Calu3 (cell line): ENCODE data around the gene USP20. TPM values are rescaled to one million over a fixed set of nuclear protein-coding genes. Genes with fewer than 3 reads are reported as not detected.

Experiments used
- BruUV-seq: library from RNA; stranded (reverse); fragments of 400-500 nt; replicated peaks from 2 replicates; lab custom pipeline; 2021; lab: Mats Ljungman, UMichigan
- CTCF ChIA-PET: fragments of 300-600 bp; sonication (Branson Sonifier 250); formaldehyde crosslinking; loops from one replicate; lab custom pipeline; 2022; ENCODE audit warnings: antibody characterized with exemption; lab: Charles Lee
- DNase-seq: peaks from one replicate; pipeline ENCODE4 v3.0.0; 2022
- H3K27ac Mint-ChIP-seq: one replicate; pipeline ENCODE4 v1.8.0; 2022; ENCODE audit warnings: mixed read lengths; ENCODE audit not compliant: unreplicated experiment
- H3K27me3 Mint-ChIP-seq: one replicate; pipeline ENCODE4 v1.8.0; 2022; ENCODE audit warnings: mixed read lengths; ENCODE audit not compliant: unreplicated experiment
- H3K36me3 Mint-ChIP-seq: one replicate; pipeline ENCODE4 v1.8.0; 2022; ENCODE audit warnings: mild to moderate bottlenecking, moderate library complexity, mixed read lengths; ENCODE audit not compliant: insufficient read depth, unreplicated experiment
- H3K4me1 Mint-ChIP-seq: one replicate; pipeline ENCODE4 v1.8.0; 2022; ENCODE audit warnings: mild to moderate bottlenecking, low read depth, mixed read lengths; ENCODE audit not compliant: unreplicated experiment
- H3K4me3 Mint-ChIP-seq: one replicate; pipeline ENCODE4 v1.8.0; 2022; ENCODE audit warnings: mild to moderate bottlenecking, low read depth, moderate library complexity, mixed read lengths; ENCODE audit not compliant: unreplicated experiment
- H3K9me3 Mint-ChIP-seq: one replicate; pipeline ENCODE4 v1.8.0; 2022; ENCODE audit warnings: low read depth, mixed read lengths; ENCODE audit not compliant: unreplicated experiment
- CTCF ChIP-seq: fragments of 200-600 bp; IDR thresholded peaks from one replicate; pipeline ENCODE4 v1.8.0; 2022; ENCODE audit warnings: antibody characterized with exemption; ENCODE audit not compliant: unreplicated experiment
- intact Hi-C: fragments of 100-400 bp; cut with micrococcal nuclease; formaldehyde crosslinking; loops from one replicate; pipeline ENCODE4 v1.10.0; 2022; ENCODE audit not compliant: unreplicated experiment
- total RNA-seq: library from RNA; stranded (reverse); gene quantifications from 2 replicates; pipeline ENCODE4 v1.2.3, GENCODE V29; 2022

USP20 gene
- total RNA-seq, 1 experiment from 2014 or later = 14.9 TPM

GRCh38 chr9:129869585-129870501 is 34.6 kb downstream of the USP20 start:
- no peak overlapping the region for H3K4me3 Mint-ChIP-seq
- no peaks in the 10 kb centered on the region for H3K36me3 Mint-ChIP-seq
- no peak for DNase-seq
- CTCF ChIA-PET = no interaction called here
- no peaks in the 10 kb centered on the region for H3K4me1 Mint-ChIP-seq
- intact Hi-C loops = no loop called here
- H3K9me3 Mint-ChIP-seq = no peaks in the 10 kb centered on the region
- no peak overlapping the region for H3K27ac Mint-ChIP-seq
- no peaks in the 10 kb centered on the region for H3K27me3 Mint-ChIP-seq
- TF ChIP-seq CTCF = no peak
- BruUV-seq = no TSS peak

GRCh38 chr9:129871046-129871445 is 35.8 kb downstream of the USP20 start:
- intact Hi-C loops = no loop called here
- no peaks in the 10 kb centered on the region for H3K36me3 Mint-ChIP-seq
- BruUV-seq = no TSS peak
- TF ChIP-seq CTCF = no peak
- H3K27me3 Mint-ChIP-seq = no peaks in the 10 kb centered on the region
- H3K4me1 Mint-ChIP-seq = no peaks in the 10 kb centered on the region
- no peak overlapping the region for H3K27ac Mint-ChIP-seq
- H3K9me3 Mint-ChIP-seq = no peaks in the 10 kb centered on the region
- H3K4me3 Mint-ChIP-seq = no peak overlapping the region
- DNase-seq = no peak
- CTCF ChIA-PET = no interaction called here

GRCh38 chr9:129873563-129874190 is 38.4 kb downstream of the USP20 start:
- no TSS peak for BruUV-seq
- H3K27me3 Mint-ChIP-seq = no peaks in the 10 kb centered on the region
- intact Hi-C loops = no loop called here
- no peaks in the 10 kb centered on the region for H3K36me3 Mint-ChIP-seq
- no peak for TF ChIP-seq CTCF
- no peak for DNase-seq
- H3K4me3 Mint-ChIP-seq = no peak overlapping the region
- H3K4me1 Mint-ChIP-seq = no peaks in the 10 kb centered on the region
- CTCF ChIA-PET = no interaction called here
- H3K9me3 Mint-ChIP-seq = no peaks in the 10 kb centered on the region
- no peak overlapping the region for H3K27ac Mint-ChIP-seq

- Mint-ChIP-seq H3K4me3 (no peak overlapping the region), H3K27ac (no peak overlapping the region), H3K36me3 (no peaks in the 10 kb centered on the region), H3K4me1 (no peaks in the 10 kb centered on the region), H3K27me3 (no peaks in the 10 kb centered on the region), H3K9me3 (no peaks in the 10 kb centered on the region)
- no peak for DNase-seq
- no TSS peak for BruUV-seq
- CTCF ChIA-PET = no interaction called here
- intact Hi-C loops = no loop called here
- TF ChIP-seq CTCF = no peak
Observed at GRCh38 chr9:129874261-129875101, 39.2 kb downstream of the USP20 start.
